H9 (cell line): ENCODE measurements around the gene MAJIN. TPM values are rescaled to one million over a fixed set of nuclear protein-coding genes. Genes with fewer than 3 reads are reported as not detected.

Experiments used
- DNase-seq: peaks from one replicate; pipeline ENCODE4 v3.0.0-alpha.2; 2017
- H2AFZ ChIP-seq: one replicate; pipeline ENCODE4 v1.6.1; 2013; ENCODE audit warnings: mild to moderate bottlenecking, low read length, control low read depth, moderate library complexity
- H2AK5ac ChIP-seq: 2 replicates; pipeline ENCODE4 v1.6.1; 2013; ENCODE audit warnings: low read length, control low read depth, mixed read lengths; ENCODE audit not compliant: insufficient read length
- H2BK120ac ChIP-seq: one replicate; pipeline ENCODE4 v1.6.1; 2013; ENCODE audit warnings: low read depth, mild to moderate bottlenecking, low read length, control low read depth, inconsistent platforms; ENCODE audit not compliant: poor library complexity, severe bottlenecking
- H2BK12ac ChIP-seq: 2 replicates; pipeline ENCODE4 v1.6.1; 2013; ENCODE audit warnings: low read length, control low read depth, mixed read lengths, low read depth; ENCODE audit not compliant: insufficient read length
- H2BK15ac ChIP-seq: 2 replicates; pipeline ENCODE4 v1.6.1; 2013; ENCODE audit warnings: low read depth, low read length, control low read depth
- H2BK20ac ChIP-seq: one replicate; pipeline ENCODE4 v1.6.1; 2013; ENCODE audit warnings: low read depth, mild to moderate bottlenecking, low read length, control low read depth, inconsistent platforms; ENCODE audit not compliant: poor library complexity, severe bottlenecking
- H2BK5ac ChIP-seq: 2 replicates; pipeline ENCODE4 v1.6.1; 2013; ENCODE audit warnings: low read length, control low read depth, mixed read lengths; ENCODE audit not compliant: insufficient read length
- H3K14ac ChIP-seq: 2 replicates; pipeline ENCODE4 v1.6.1; 2013; ENCODE audit warnings: low read length, control low read depth; ENCODE audit not compliant: insufficient read depth
- H3K18ac ChIP-seq: 2 replicates; pipeline ENCODE4 v1.6.1; 2013; ENCODE audit warnings: low read depth, mild to moderate bottlenecking, mixed read lengths, low read length, control low read depth; ENCODE audit not compliant: insufficient read length
- H3K23ac ChIP-seq: 2 replicates; pipeline ENCODE4 v1.6.1; 2013; ENCODE audit warnings: low read length, control low read depth, mixed read lengths, low read depth; ENCODE audit not compliant: insufficient read length
- H3K23me2 ChIP-seq: 2 replicates; pipeline ENCODE4 v1.6.1; 2013; ENCODE audit warnings: low read depth, mild to moderate bottlenecking, mixed read lengths, low read length, control low read depth; ENCODE audit not compliant: insufficient read length, poor library complexity, severe bottlenecking
- H3K27ac ChIP-seq: 2 replicates; pipeline ENCODE4 v1.5.1; 2013; ENCODE audit warnings: low read length, control low read depth, mixed read lengths, low read depth; ENCODE audit not compliant: insufficient read length
- H3K27me3 ChIP-seq: 2 replicates; pipeline ENCODE4 v1.6.1; 2013; ENCODE audit warnings: low read length, control low read depth, inconsistent platforms; ENCODE audit not compliant: insufficient read depth
- H3K4ac ChIP-seq: 2 replicates; pipeline ENCODE4 v1.6.1; 2013; ENCODE audit warnings: low read depth, mild to moderate bottlenecking, control low read depth, inconsistent platforms, low read length, moderate library complexity
- H3K4me1 ChIP-seq: 2 replicates; pipeline ENCODE4 v1.6.1; 2013; ENCODE audit warnings: low read length, control low read depth, inconsistent platforms; ENCODE audit not compliant: insufficient read depth
- H3K4me2 ChIP-seq: 2 replicates; pipeline ENCODE4 v1.6.1; 2013; ENCODE audit warnings: low read length, control low read depth, mixed read lengths; ENCODE audit not compliant: insufficient read length, insufficient read depth
- H3K56ac ChIP-seq: 2 replicates; pipeline ENCODE4 v1.6.1; 2013; ENCODE audit warnings: low read depth, mild to moderate bottlenecking, mixed read lengths, low read length, control low read depth; ENCODE audit not compliant: insufficient read length
- H3K79me1 ChIP-seq: 2 replicates; pipeline ENCODE4 v1.6.1; 2013; ENCODE audit warnings: low read depth, mild to moderate bottlenecking, moderate library complexity, low read length, control low read depth, inconsistent platforms; ENCODE audit not compliant: insufficient read depth, poor library complexity, severe bottlenecking
- H3K79me2 ChIP-seq: 2 replicates; pipeline ENCODE4 v1.6.1; 2013; ENCODE audit warnings: low read length, control low read depth, inconsistent platforms; ENCODE audit not compliant: insufficient read depth
- H3K9ac ChIP-seq: 2 replicates; pipeline ENCODE4 v1.6.1; 2013; ENCODE audit warnings: low read length, control low read depth, mixed read lengths; ENCODE audit not compliant: insufficient read length; ENCODE audit errors: extremely low read depth
- H3K9me3 ChIP-seq: one replicate; pipeline ENCODE4 v1.6.1; 2013; ENCODE audit warnings: low read depth, low read length, inconsistent platforms; ENCODE audit not compliant: control insufficient read depth
- H3T11ph ChIP-seq: one replicate; pipeline ENCODE4 v1.6.1; 2013; ENCODE audit warnings: mild to moderate bottlenecking, low read length, control low read depth, inconsistent platforms
- H4K20me1 ChIP-seq: one replicate; pipeline ENCODE4 v1.6.1; 2013; ENCODE audit not compliant: control insufficient read depth, insufficient read length, insufficient read depth
- H4K5ac ChIP-seq: 2 replicates; pipeline ENCODE4 v1.6.1; 2013; ENCODE audit warnings: low read depth, mild to moderate bottlenecking, mixed read lengths, low read length, control low read depth; ENCODE audit not compliant: insufficient read length
- H4K8ac ChIP-seq: replicated peaks from 2 replicates; pipeline ENCODE4 v1.6.1; 2013; ENCODE audit warnings: low read length, control low read depth, mixed read lengths, low read depth; ENCODE audit not compliant: insufficient read length
- H4K91ac ChIP-seq: 2 replicates; pipeline ENCODE4 v1.6.1; 2013; ENCODE audit warnings: low read depth, mild to moderate bottlenecking, moderate library complexity, mixed read lengths, low read length, control low read depth; ENCODE audit not compliant: insufficient read length
- H3K27ac Mint-ChIP-seq, 3 experiments: 2 replicates in 2 of 3; 3 replicates in 1 of 3; pipeline ENCODE4 v1.8.0; 2020 to 2021; ENCODE audit warnings: mixed read lengths in 3 of 3, mild to moderate bottlenecking in 1 of 3, moderate library complexity in 1 of 3
- H3K27me3 Mint-ChIP-seq: 2 replicates; pipeline ENCODE4 v1.8.0; 2021; ENCODE audit warnings: low read depth, mild to moderate bottlenecking, moderate library complexity, mixed read lengths
- H3K36me3 Mint-ChIP-seq, 3 experiments: 2 replicates in 2 of 3; 3 replicates in 1 of 3; pipeline ENCODE4 v1.8.0; 2020 to 2021; ENCODE audit warnings: low read depth in 3 of 3, mixed read lengths in 3 of 3; ENCODE audit not compliant: insufficient read depth in 1 of 3
- H3K4me1 Mint-ChIP-seq, 2 experiments: 2 replicates each; pipeline ENCODE4 v1.8.0; 2020; ENCODE audit warnings: mixed read lengths in 2 of 2
- H3K4me3 Mint-ChIP-seq, 2 experiments: 2 replicates in 1 of 2; 3 replicates in 1 of 2; pipeline ENCODE4 v1.8.0; 2020 to 2021; ENCODE audit warnings: mild to moderate bottlenecking in 2 of 2, mixed read lengths in 2 of 2, moderate library complexity in 1 of 2
- H3K9me3 Mint-ChIP-seq, 2 experiments: 2 replicates in 1 of 2; 3 replicates in 1 of 2; pipeline ENCODE4 v1.8.0; 2020; ENCODE audit warnings: mild to moderate bottlenecking in 2 of 2, mixed read lengths in 2 of 2, moderate library complexity in 1 of 2
- CTCF ChIP-seq: fragments of 200-600 bp; sonication (generic); conservative IDR thresholded peaks from 3 replicates; pipeline ENCODE4 v1.8.0; 2021; ENCODE audit warnings: antibody characterized with exemption, mild to moderate bottlenecking
- WGBS: extraction: QIAGEN DNeasy Blood & Tissue Kit; methylation state at CpG from one replicate; pipeline ENCODE4 v1.1.7; 2013; ENCODE audit warnings: missing lambda C conversion rate, low lambda C conversion rate, mixed read lengths; ENCODE audit not compliant: insufficient read length; ENCODE audit errors: extremely low coverage; 5-methylcytosine and 5-hydroxymethylcytosine counted together
- total RNA-seq: library from RNA; stranded (reverse); gene quantifications from 2 replicates; pipeline ENCODE4 v1.2.1, GENCODE V29; 2021

Gene MAJIN
- total RNA-seq, 1 experiment from 2014 or later: not detected

GRCh38 chr11:64900774-64901173 lies 71.1 kb downstream of the MAJIN start:
- H3K4me3 Mint-ChIP-seq: no peak overlapping the region
- H3K56ac ChIP-seq: no peak overlapping the region
- no peak overlapping the region for H3K4ac ChIP-seq
- no peak overlapping the region for H3K18ac ChIP-seq
- no peak overlapping the region for H2BK5ac ChIP-seq
- DNase-seq: no peak
- no peak overlapping the region for H3K27ac ChIP-seq
- H3K36me3 Mint-ChIP-seq: peaks cover 4 to 38% (median 33%) of the 10 kb centered on the region in 3 experiments; a peak in 6 of 7 replicates
- peaks cover 4% of the 10 kb centered on the region for H4K20me1 ChIP-seq
- no peaks in the 10 kb centered on the region for H3K4me1 Mint-ChIP-seq
- H3K23ac ChIP-seq: no peak overlapping the region
- no peak overlapping the region for H3K14ac ChIP-seq
- no peak overlapping the region for H2AFZ ChIP-seq
- H4K5ac ChIP-seq: no peak overlapping the region
- no peak overlapping the region for H2BK20ac ChIP-seq
- no peaks in the 10 kb centered on the region for H3K27me3 Mint-ChIP-seq
- H3K4me2 ChIP-seq: no peak overlapping the region
- no peaks in the 10 kb centered on the region for H3K79me2 ChIP-seq
- no peak overlapping the region for H4K91ac ChIP-seq
- H2AK5ac ChIP-seq: no peak overlapping the region
- no peak overlapping the region for H3K27ac Mint-ChIP-seq
- no peaks in the 10 kb centered on the region for H3K23me2 ChIP-seq
- H3K79me1 ChIP-seq: no peaks in the 10 kb centered on the region
- H3K27me3 ChIP-seq: no peaks in the 10 kb centered on the region
- TF ChIP-seq CTCF: no peak
- H3K9me3 Mint-ChIP-seq: no peaks in the 10 kb centered on the region
- H2BK15ac ChIP-seq: no peak overlapping the region
- H3K4me1 ChIP-seq: no peaks in the 10 kb centered on the region
- no peaks in the 10 kb centered on the region for H3K9me3 ChIP-seq
- no peak overlapping the region for H4K8ac ChIP-seq
- no CpG with 5 or more reads among the region's 17 CpGs for WGBS
- H2BK12ac ChIP-seq: no peak overlapping the region
- no peak overlapping the region for H3K9ac ChIP-seq
- H3T11ph ChIP-seq: no peak overlapping the region
- H2BK120ac ChIP-seq: no peak overlapping the region
